Thyroid gland (tissue), 4 donors: Measurements from ENCODE around the gene LHFPL2.

ENCODE experiments used
- CTCF ChIP-seq, 6 experiments: fragments of 200-600 bp in 3 of 6; fragments of 450-650 bp in 3 of 6; sonication (generic) in 3 of 6; IDR thresholded peaks; one replicate each; pipeline ENCODE4 v1.5.1; 2016 to 2019; ENCODE audit warnings: antibody characterized with exemption in 6 of 6, mild to moderate bottlenecking in 2 of 6, inconsistent platforms in 1 of 6, moderate library complexity in 1 of 6
- POLR2A ChIP-seq, 2 donors: fragments of 450-650 bp; IDR thresholded peaks; one replicate each; pipeline ENCODE4 v1.6.1; 2017; ENCODE audit warnings: antibody characterized with exemption in 2 of 2, mild to moderate bottlenecking in 2 of 2, moderate library complexity in 1 of 2

- no peak for TF ChIP-seq CTCF (IDR thresholded peaks at IDR 0.05)
- no peak for TF ChIP-seq POLR2A (IDR thresholded peaks at IDR 0.05)
Observed at GRCh38 chr5:78591138-78591612, 57.4 kb downstream of the LHFPL2 start.
